SK-N-SH treated with all-trans-retinoic acid at 6 μM for 48 hours (cell line): ENCODE measurements around the gene CDK14.

Source experiments
- ARNTL ChIP-seq: fragments of 450-650 bp; formaldehyde crosslinking; IDR thresholded peaks from 2 replicates; pipeline ENCODE4 v1.5.0; 2020; ENCODE audit warnings: low read depth, mild to moderate bottlenecking, moderate library complexity, borderline replicate concordance
- BACH2 ChIP-seq: fragments of 250-450 bp; sonication (Bioruptor Pico); IDR thresholded peaks from 2 replicates; pipeline ENCODE4 v1.9.0; 2021; ENCODE audit warnings: mild to moderate bottlenecking, borderline replicate concordance
- CSRNP3 ChIP-seq: fragments of 250-450 bp; sonication (Bioruptor Pico); IDR thresholded peaks from 2 replicates; pipeline ENCODE4 v1.5.1; 2021; ENCODE audit warnings: mild to moderate bottlenecking, moderate library complexity
- ZFP30 ChIP-seq: fragments of 450-650 bp; formaldehyde crosslinking; IDR thresholded peaks from 2 replicates; pipeline ENCODE4 v1.5.0; 2022; ENCODE audit warnings: mild to moderate bottlenecking, moderate library complexity

GRCh38 chr7:90698616-90699015, 102.5 kb downstream of the CDK14 start:
- no peak for TF ChIP-seq CSRNP3 (CRISPR knock-in tag)
- no peak for TF ChIP-seq ZFP30
- no peak for TF ChIP-seq BACH2 (CRISPR knock-in tag)
- no peak for TF ChIP-seq ARNTL (CRISPR knock-in tag)
